ENCODE results near the gene DPAGT1. TPM values are rescaled to one million over a fixed set of nuclear protein-coding genes. Genes with fewer than 3 reads are reported as not detected.

Gene DPAGT1
- total RNA-seq, 4 donors from 2014 or later, result 14.2 to 28.7 (median 19.9) TPM

- TF ChIP-seq POLR2AphosphoS5 (IDR thresholded peaks at IDR 0.05), result no peak
- no peak for TF ChIP-seq EP300 (IDR thresholded peaks at IDR 0.05)
- no peak for TF ChIP-seq POLR2A (IDR thresholded peaks at IDR 0.05; ENCODE audit: low read depth)
- TF ChIP-seq, protein P1, sequence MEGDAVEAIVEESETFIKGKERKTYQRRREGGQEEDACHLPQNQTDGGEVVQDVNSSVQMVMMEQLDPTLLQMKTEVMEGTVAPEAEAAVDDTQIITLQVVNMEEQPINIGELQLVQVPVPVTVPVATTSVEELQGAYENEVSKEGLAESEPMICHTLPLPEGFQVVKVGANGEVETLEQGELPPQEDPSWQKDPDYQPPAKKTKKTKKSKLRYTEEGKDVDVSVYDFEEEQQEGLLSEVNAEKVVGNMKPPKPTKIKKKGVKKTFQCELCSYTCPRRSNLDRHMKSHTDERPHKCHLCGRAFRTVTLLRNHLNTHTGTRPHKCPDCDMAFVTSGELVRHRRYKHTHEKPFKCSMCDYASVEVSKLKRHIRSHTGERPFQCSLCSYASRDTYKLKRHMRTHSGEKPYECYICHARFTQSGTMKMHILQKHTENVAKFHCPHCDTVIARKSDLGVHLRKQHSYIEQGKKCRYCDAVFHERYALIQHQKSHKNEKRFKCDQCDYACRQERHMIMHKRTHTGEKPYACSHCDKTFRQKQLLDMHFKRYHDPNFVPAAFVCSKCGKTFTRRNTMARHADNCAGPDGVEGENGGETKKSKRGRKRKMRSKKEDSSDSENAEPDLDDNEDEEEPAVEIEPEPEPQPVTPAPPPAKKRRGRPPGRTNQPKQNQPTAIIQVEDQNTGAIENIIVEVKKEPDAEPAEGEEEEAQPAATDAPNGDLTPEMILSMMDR (IDR thresholded peaks at IDR 0.05), result no peak
- no peak overlapping the region for H3K4me3 ChIP-seq
Observed at GRCh38 chr11:119052163-119052814, 49.4 kb downstream of the DPAGT1 start.

GRCh38 chr11:119051440-119052162 lies 50.1 kb downstream of the DPAGT1 start:
- peaks cover 72 to 89% (median 86%) of the 10 kb centered on the region in 4 donors for H3K36me3 ChIP-seq
- H3K27me3 ChIP-seq, result no peaks in the 10 kb centered on the region
- H3K27ac ChIP-seq (replicated peaks in 1 of 4), result no peak overlapping the region
- no peak for DNase-seq (ENCODE audit: extremely low spot score)
- peaks cover 7 to 20% (median 15%) of the 10 kb centered on the region in 4 donors for H3K4me1 ChIP-seq
- intact Hi-C loops (cut with DNase I), result no loop called here
- 89% methylated on average over 15 of the region's 17 CpGs for WGBS
- no peaks in the 10 kb centered on the region for H3K9me3 ChIP-seq
- TF ChIP-seq EP300 (IDR thresholded peaks at IDR 0.05) (no peak), POLR2A (IDR thresholded peaks at IDR 0.05; ENCODE audit: low read depth) (no peak), POLR2AphosphoS5 (IDR thresholded peaks at IDR 0.05) (no peak)
- TF ChIP-seq, protein P1 (IDR thresholded peaks at IDR 0.05), result no peak
- no peak overlapping the region for H3K4me3 ChIP-seq

More at GRCh38 chr11:119052163-119052814, 49.4 kb downstream of the DPAGT1 start:
- intact Hi-C loops (cut with DNase I), result no loop called here
- no peaks in the 10 kb centered on the region for H3K27me3 ChIP-seq
- 92% methylated on average over 21 of the region's 23 CpGs for WGBS
- DNase-seq (ENCODE audit: extremely low spot score), result no peak
- H3K27ac ChIP-seq (replicated peaks in 1 of 4), result no peak overlapping the region
- peaks cover 67 to 82% (median 80%) of the 10 kb centered on the region in 4 donors for H3K36me3 ChIP-seq
- no peaks in the 10 kb centered on the region for H3K9me3 ChIP-seq
- peaks cover 7 to 20% (median 15%) of the 10 kb centered on the region in 4 donors for H3K4me1 ChIP-seq

- 97% methylated on average over 4 of the region's 7 CpGs for WGBS
- no peak overlapping the region for H3K4me3 ChIP-seq
- H3K27me3 ChIP-seq, result no peaks in the 10 kb centered on the region
- H3K9me3 ChIP-seq, result no peaks in the 10 kb centered on the region
- H3K4me1 ChIP-seq, result no peaks in the 10 kb centered on the region
- DNase-seq (ENCODE audit: extremely low spot score), result no peak
- TF ChIP-seq, protein P1 (IDR thresholded peaks at IDR 0.05), result no peak
- TF ChIP-seq EP300 (IDR thresholded peaks at IDR 0.05) (no peak), POLR2A (IDR thresholded peaks at IDR 0.05; ENCODE audit: low read depth) (no peak), POLR2AphosphoS5 (IDR thresholded peaks at IDR 0.05) (no peak)
- no peak overlapping the region for H3K27ac ChIP-seq (replicated peaks in 1 of 4)
- H3K36me3 ChIP-seq, result peaks cover 72 to 98% (median 95%) of the 10 kb centered on the region in 4 donors
- intact Hi-C loops (cut with DNase I), result no loop called here
Observed at GRCh38 chr11:119049081-119049480, 52.6 kb downstream of the DPAGT1 start.

- no peak for TF ChIP-seq EP300 (IDR thresholded peaks at IDR 0.05)
- TF ChIP-seq POLR2AphosphoS5 (IDR thresholded peaks at IDR 0.05), result no peak
- TF ChIP-seq POLR2A (IDR thresholded peaks at IDR 0.05; ENCODE audit: low read depth), result no peak
- TF ChIP-seq, protein P1 (IDR thresholded peaks at IDR 0.05), result no peak
- no peak overlapping the region for H3K27ac ChIP-seq (replicated peaks in 1 of 4)
- peaks cover 69 to 94% (median 91%) of the 10 kb centered on the region in 4 donors for H3K36me3 ChIP-seq
- H3K27me3 ChIP-seq, result no peaks in the 10 kb centered on the region
- intact Hi-C loops (cut with DNase I), result no loop called here
- no peak overlapping the region for H3K4me3 ChIP-seq
- 98% methylated on average over 9 of the region's 9 CpGs for WGBS
- H3K9me3 ChIP-seq, result no peaks in the 10 kb centered on the region
- H3K4me1 ChIP-seq, result no peaks in the 10 kb centered on the region
- DNase-seq (ENCODE audit: extremely low spot score), result no peak
Observed at GRCh38 chr11:119048644-119049043, 53.0 kb downstream of the DPAGT1 start.
